ENCODE results near the gene PRG3.

The PRG3 gene

DNA sequence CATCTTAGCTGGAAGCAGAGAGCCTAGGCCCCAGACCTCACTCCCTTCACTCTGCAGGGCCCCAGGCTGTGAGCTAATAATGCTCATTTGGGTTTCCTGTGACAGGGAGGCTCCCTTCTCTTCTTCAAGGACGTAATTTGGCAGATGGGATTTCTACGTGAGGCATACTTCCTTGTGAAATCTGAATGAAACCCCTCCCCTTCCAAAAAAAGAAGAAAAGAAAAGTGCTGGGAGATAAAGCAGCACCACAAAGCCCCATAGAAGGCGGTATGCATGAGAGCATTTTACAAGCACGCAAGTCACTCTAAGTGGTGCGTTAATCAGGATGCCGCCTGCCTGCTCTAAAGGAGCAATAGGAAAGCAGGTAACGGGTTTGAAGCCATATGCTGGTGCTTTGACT is 37.1 kb downstream of the PRG3 start:
- no peaks in the 10 kb centered on the region for H3K36me3 ChIP-seq (ENCODE audit: insufficient read depth, low read length)
- H4K20me1 ChIP-seq (ENCODE audit: insufficient read depth, low read length, poor library complexity, severe bottlenecking) = no peaks in the 10 kb centered on the region
- H3K9me2 ChIP-seq (replicated peaks; ENCODE audit: low read depth, low read length) = no peaks in the 10 kb centered on the region
- H2AFZ ChIP-seq (ENCODE audit: low read length) = no peak overlapping the region; the same call in 1 of the 2 replicates
- no peaks in the 10 kb centered on the region for H3K79me2 ChIP-seq (ENCODE audit: insufficient read depth, low read length)
- no peaks in the 10 kb centered on the region for H3K9me3 ChIP-seq (ENCODE audit: insufficient read depth, low read depth, low read length)
- no peaks in the 10 kb centered on the region for H3K27me3 ChIP-seq (ENCODE audit: insufficient read depth, low read length, poor library complexity, severe bottlenecking)
- no peak overlapping the region for H3K4me2 ChIP-seq (ENCODE audit: low read depth, low read length, poor library complexity, severe bottlenecking)
- H3K4me3 ChIP-seq (ENCODE audit: low read length, poor library complexity, severe bottlenecking) = no peak overlapping the region
- TF ChIP-seq EZH2phosphoT487 (IDR thresholded peaks at IDR 0.05; ENCODE audit: borderline replicate concordance) = no peak
- TF ChIP-seq, protein P1, sequence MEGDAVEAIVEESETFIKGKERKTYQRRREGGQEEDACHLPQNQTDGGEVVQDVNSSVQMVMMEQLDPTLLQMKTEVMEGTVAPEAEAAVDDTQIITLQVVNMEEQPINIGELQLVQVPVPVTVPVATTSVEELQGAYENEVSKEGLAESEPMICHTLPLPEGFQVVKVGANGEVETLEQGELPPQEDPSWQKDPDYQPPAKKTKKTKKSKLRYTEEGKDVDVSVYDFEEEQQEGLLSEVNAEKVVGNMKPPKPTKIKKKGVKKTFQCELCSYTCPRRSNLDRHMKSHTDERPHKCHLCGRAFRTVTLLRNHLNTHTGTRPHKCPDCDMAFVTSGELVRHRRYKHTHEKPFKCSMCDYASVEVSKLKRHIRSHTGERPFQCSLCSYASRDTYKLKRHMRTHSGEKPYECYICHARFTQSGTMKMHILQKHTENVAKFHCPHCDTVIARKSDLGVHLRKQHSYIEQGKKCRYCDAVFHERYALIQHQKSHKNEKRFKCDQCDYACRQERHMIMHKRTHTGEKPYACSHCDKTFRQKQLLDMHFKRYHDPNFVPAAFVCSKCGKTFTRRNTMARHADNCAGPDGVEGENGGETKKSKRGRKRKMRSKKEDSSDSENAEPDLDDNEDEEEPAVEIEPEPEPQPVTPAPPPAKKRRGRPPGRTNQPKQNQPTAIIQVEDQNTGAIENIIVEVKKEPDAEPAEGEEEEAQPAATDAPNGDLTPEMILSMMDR (conservative IDR thresholded peaks at IDR 0.05; ENCODE audit: low read length) = no peak
- peaks cover 9% of the 10 kb centered on the region for H3K4me1 ChIP-seq (ENCODE audit: insufficient read depth, low read length, poor library complexity, severe bottlenecking)
- H3F3A ChIP-seq (ENCODE audit: low read depth) = no peaks in the 10 kb centered on the region
- H3K9ac ChIP-seq (ENCODE audit: low read depth, low read length, poor library complexity, severe bottlenecking) = peak overlapping the region; percentile 10

DNA sequence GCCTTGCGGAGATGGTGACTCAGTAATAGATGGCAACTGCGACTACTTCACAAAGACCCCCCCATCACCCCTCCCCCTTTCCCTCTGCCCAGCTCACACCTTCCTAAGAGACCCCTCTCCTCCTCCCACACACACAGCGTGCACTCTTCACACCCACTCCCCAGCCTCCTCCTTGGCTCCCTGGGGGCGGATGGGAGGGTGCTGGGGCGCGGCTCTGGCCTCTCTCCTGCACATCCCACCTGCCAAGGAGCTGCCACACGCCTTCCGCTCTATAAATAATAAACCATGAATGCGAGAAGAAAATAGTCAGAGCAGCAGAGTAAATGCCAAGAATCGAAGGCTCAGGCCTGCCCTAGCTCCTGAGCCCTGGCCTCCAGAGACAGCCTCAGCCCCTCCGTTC is 38.2 kb downstream of the PRG3 start:
- H3K36me3 ChIP-seq (ENCODE audit: insufficient read depth, low read length) = no peaks in the 10 kb centered on the region
- no peak overlapping the region for H3K4me3 ChIP-seq (ENCODE audit: low read length, poor library complexity, severe bottlenecking)
- no peak overlapping the region for H3K4me2 ChIP-seq (ENCODE audit: low read depth, low read length, poor library complexity, severe bottlenecking)
- H3K4me1 ChIP-seq (ENCODE audit: insufficient read depth, low read length, poor library complexity, severe bottlenecking) = peaks cover 9% of the 10 kb centered on the region
- no peaks in the 10 kb centered on the region for H3K9me3 ChIP-seq (ENCODE audit: insufficient read depth, low read depth, low read length)
- H3K27me3 ChIP-seq (ENCODE audit: insufficient read depth, low read length, poor library complexity, severe bottlenecking) = no peaks in the 10 kb centered on the region
- H3K79me2 ChIP-seq (ENCODE audit: insufficient read depth, low read length) = no peaks in the 10 kb centered on the region
- H4K20me1 ChIP-seq (ENCODE audit: insufficient read depth, low read length, poor library complexity, severe bottlenecking) = no peaks in the 10 kb centered on the region
- no peak overlapping the region for H2AFZ ChIP-seq (ENCODE audit: low read length)
- no peaks in the 10 kb centered on the region for H3K9me2 ChIP-seq (replicated peaks; ENCODE audit: low read depth, low read length)
- H3F3A ChIP-seq (ENCODE audit: low read depth) = no peaks in the 10 kb centered on the region
- no peak overlapping the region for H3K9ac ChIP-seq (ENCODE audit: low read depth, low read length, poor library complexity, severe bottlenecking)
- TF ChIP-seq, protein P1 (conservative IDR thresholded peaks at IDR 0.05; ENCODE audit: low read length) = no peak
- no peak for TF ChIP-seq EZH2phosphoT487 (IDR thresholded peaks at IDR 0.05; ENCODE audit: borderline replicate concordance)

DNA sequence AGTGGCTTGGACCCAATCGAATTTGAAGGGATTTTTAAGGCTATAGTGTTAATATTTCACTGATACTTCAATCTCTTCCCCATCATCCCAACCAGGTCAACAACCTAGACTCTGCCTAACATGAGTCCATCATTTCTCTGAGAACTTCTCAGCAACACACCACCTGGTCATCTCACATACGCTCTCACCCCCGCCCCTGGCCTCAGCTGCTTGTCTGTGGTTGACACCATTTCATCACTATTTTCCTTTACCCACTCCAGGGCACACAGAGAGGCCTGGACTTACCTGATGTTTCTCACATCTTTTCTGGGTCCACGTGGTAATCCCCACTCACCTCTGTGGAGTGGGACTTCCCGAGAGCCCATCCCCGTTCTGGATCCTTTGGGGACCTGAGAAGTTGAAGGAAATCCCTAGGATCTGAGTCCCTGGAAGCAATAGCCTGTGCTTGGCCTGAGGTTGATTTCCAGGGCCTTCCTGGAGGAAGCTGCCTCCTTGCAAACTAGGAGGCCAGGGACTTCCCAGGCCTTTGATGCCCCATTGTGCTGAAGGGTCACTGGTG is 39.6 kb downstream of the PRG3 start:
- H3K4me3 ChIP-seq (ENCODE audit: low read length, poor library complexity, severe bottlenecking) = no peak overlapping the region
- TF ChIP-seq EZH2phosphoT487 (IDR thresholded peaks at IDR 0.05; ENCODE audit: borderline replicate concordance) = no peak
- TF ChIP-seq, protein P1 (conservative IDR thresholded peaks at IDR 0.05; ENCODE audit: low read length) = no peak
- no peaks in the 10 kb centered on the region for H3F3A ChIP-seq (ENCODE audit: low read depth)
- H3K9me2 ChIP-seq (replicated peaks; ENCODE audit: low read depth, low read length) = no peaks in the 10 kb centered on the region
- no peak overlapping the region for H3K9ac ChIP-seq (ENCODE audit: low read depth, low read length, poor library complexity, severe bottlenecking)
- H4K20me1 ChIP-seq (ENCODE audit: insufficient read depth, low read length, poor library complexity, severe bottlenecking) = no peaks in the 10 kb centered on the region
- peak overlapping the region; percentile 84; the same call in 1 of the 2 replicates for H2AFZ ChIP-seq (ENCODE audit: low read length)
- peaks cover 2% of the 10 kb centered on the region for H3K79me2 ChIP-seq (ENCODE audit: insufficient read depth, low read length)
- H3K9me3 ChIP-seq (ENCODE audit: insufficient read depth, low read depth, low read length) = no peaks in the 10 kb centered on the region
- H3K36me3 ChIP-seq (ENCODE audit: insufficient read depth, low read length) = no peaks in the 10 kb centered on the region
- H3K4me2 ChIP-seq (ENCODE audit: low read depth, low read length, poor library complexity, severe bottlenecking) = no peak overlapping the region
- no peaks in the 10 kb centered on the region for H3K27me3 ChIP-seq (ENCODE audit: insufficient read depth, low read length, poor library complexity, severe bottlenecking)
- H3K4me1 ChIP-seq (ENCODE audit: insufficient read depth, low read length, poor library complexity, severe bottlenecking) = peaks cover 14% of the 10 kb centered on the region
